Stimulated activated memory B cell treated with anti-CD40 and anti-IgM and Interleukin-4, amounts not matched to agents 10 μg/mL and 1 μg/mL and 100 μg/mL, for 72 hours (primary cell): ENCODE data around the gene SLC6A19.
A peak's percentile ranks its signal among the peaks of the same experiment; 100 is the strongest.

Source experiments
- ATAC-seq: fragments of 150-1000 bp; cut with Tn5 transposase; 2 replicates; pipeline ENCODE4 v1.10.0; 2021
- H3K27ac Mint-ChIP-seq: one replicate; pipeline ENCODE4 v1.8.0; 2022; ENCODE audit warnings: mild to moderate bottlenecking, mixed read lengths
- H3K27me3 Mint-ChIP-seq: one replicate; pipeline ENCODE4 v1.8.0; 2022; ENCODE audit warnings: mixed read lengths
- H3K36me3 Mint-ChIP-seq: one replicate; pipeline ENCODE4 v1.8.0; 2022; ENCODE audit warnings: mixed read lengths
- H3K4me1 Mint-ChIP-seq: one replicate; pipeline ENCODE4 v1.8.0; 2022; ENCODE audit warnings: mixed read lengths
- H3K4me3 Mint-ChIP-seq: one replicate; pipeline ENCODE4 v1.8.0; 2022; ENCODE audit warnings: mild to moderate bottlenecking, moderate library complexity, mixed read lengths
- H3K9me3 Mint-ChIP-seq: one replicate; pipeline ENCODE4 v1.8.0; 2022; ENCODE audit warnings: mixed read lengths

The SLC6A19 gene

GRCh38 chr5:1162276-1162675, 39.1 kb upstream of the SLC6A19 start:
- Mint-ChIP-seq H3K4me3 (no peak overlapping the region), H3K27me3 (peaks cover 40% of the 10 kb centered on the region), H3K36me3 (peaks cover 6% of the 10 kb centered on the region), H3K27ac (no peak overlapping the region), H3K9me3 (peaks cover 6% of the 10 kb centered on the region), H3K4me1 (peaks cover 17% of the 10 kb centered on the region)
- no peak for ATAC-seq

GRCh38 chr5:1162751-1163150, 38.6 kb upstream of the SLC6A19 start:
- Mint-ChIP-seq H3K9me3 (peaks cover 1% of the 10 kb centered on the region), H3K27me3 (peaks cover 35% of the 10 kb centered on the region), H3K4me3 (no peak overlapping the region), H3K36me3 (peaks cover 1% of the 10 kb centered on the region), H3K27ac (no peak overlapping the region), H3K4me1 (peaks cover 17% of the 10 kb centered on the region)
- ATAC-seq = no peak

- Mint-ChIP-seq H3K4me3 (no peak overlapping the region), H3K36me3 (no peaks in the 10 kb centered on the region), H3K27me3 (peaks cover 33% of the 10 kb centered on the region), H3K4me1 (peaks cover 22% of the 10 kb centered on the region), H3K9me3 (no peaks in the 10 kb centered on the region), H3K27ac (no peak overlapping the region)
- no peak for ATAC-seq
These were observed 38.0 kb upstream of the SLC6A19 start for GRCh38 chr5:1163366-1163765.

GRCh38 chr5:1163879-1164278, 37.5 kb upstream of the SLC6A19 start:
- Mint-ChIP-seq H3K27me3 (peaks cover 31% of the 10 kb centered on the region), H3K36me3 (no peaks in the 10 kb centered on the region)

GRCh38 chr5:1164696-1165630, 36.4 kb upstream of the SLC6A19 start:
- H3K27ac Mint-ChIP-seq = no peak overlapping the region
- H3K4me3 Mint-ChIP-seq = no peak overlapping the region
- peaks cover 25% of the 10 kb centered on the region for H3K4me1 Mint-ChIP-seq
- H3K27me3 Mint-ChIP-seq = peaks cover 29% of the 10 kb centered on the region
- H3K9me3 Mint-ChIP-seq = no peaks in the 10 kb centered on the region
- no peaks in the 10 kb centered on the region for H3K36me3 Mint-ChIP-seq
- no peak for ATAC-seq

More at GRCh38 chr5:1163879-1164278, 37.5 kb upstream of the SLC6A19 start:
- ATAC-seq = no peak
- peaks cover 25% of the 10 kb centered on the region for H3K4me1 Mint-ChIP-seq
- H3K27ac Mint-ChIP-seq = no peak overlapping the region
- H3K9me3 Mint-ChIP-seq = no peaks in the 10 kb centered on the region
- no peak overlapping the region for H3K4me3 Mint-ChIP-seq

GRCh38 chr5:1165864-1166263, 35.5 kb upstream of the SLC6A19 start:
- Mint-ChIP-seq H3K4me1 (peaks cover 25% of the 10 kb centered on the region), H3K27ac (no peak overlapping the region), H3K27me3 (peaks cover 23% of the 10 kb centered on the region), H3K9me3 (no peaks in the 10 kb centered on the region), H3K4me3 (no peak overlapping the region), H3K36me3 (no peaks in the 10 kb centered on the region)
- no peak for ATAC-seq

GRCh38 chr5:1166370-1166769, 35.0 kb upstream of the SLC6A19 start:
- Mint-ChIP-seq H3K27ac (no peak overlapping the region), H3K4me3 (no peak overlapping the region), H3K27me3 (peaks cover 23% of the 10 kb centered on the region), H3K36me3 (no peaks in the 10 kb centered on the region), H3K4me1 (peaks cover 25% of the 10 kb centered on the region), H3K9me3 (no peaks in the 10 kb centered on the region)
- no peak for ATAC-seq

GRCh38 chr5:1167361-1167727, 34.1 kb upstream of the SLC6A19 start:
- Mint-ChIP-seq H3K9me3 (no peaks in the 10 kb centered on the region), H3K36me3 (no peaks in the 10 kb centered on the region), H3K27me3 (peaks cover 23% of the 10 kb centered on the region), H3K27ac (peak overlapping the region; percentile 5), H3K4me1 (peaks cover 25% of the 10 kb centered on the region), H3K4me3 (peak overlapping the region; percentile 79)
- no peak for ATAC-seq

GRCh38 chr5:1167728-1168709, 33.4 kb upstream of the SLC6A19 start:
- no peaks in the 10 kb centered on the region for H3K9me3 Mint-ChIP-seq
- H3K4me1 Mint-ChIP-seq = peaks cover 21% of the 10 kb centered on the region
- peak overlapping the region; percentile 79 for H3K4me3 Mint-ChIP-seq
- peak overlapping the region; percentile 5 for H3K27ac Mint-ChIP-seq
- H3K36me3 Mint-ChIP-seq = no peaks in the 10 kb centered on the region
- peaks cover 25% of the 10 kb centered on the region for H3K27me3 Mint-ChIP-seq
- ATAC-seq = peak; percentile 81

- Mint-ChIP-seq H3K27me3 (peaks cover 31% of the 10 kb centered on the region), H3K4me1 (peaks cover 19% of the 10 kb centered on the region), H3K4me3 (no peak overlapping the region), H3K9me3 (no peaks in the 10 kb centered on the region), H3K36me3 (no peaks in the 10 kb centered on the region), H3K27ac (no peak overlapping the region)
- ATAC-seq = no peak
These were observed 32.6 kb upstream of the SLC6A19 start for GRCh38 chr5:1168796-1169195.

GRCh38 chr5:1169211-1170115, 31.9 kb upstream of the SLC6A19 start:
- Mint-ChIP-seq H3K36me3 (no peaks in the 10 kb centered on the region), H3K27me3 (peaks cover 29% of the 10 kb centered on the region), H3K4me1 (peaks cover 19% of the 10 kb centered on the region), H3K9me3 (no peaks in the 10 kb centered on the region), H3K4me3 (no peak overlapping the region), H3K27ac (no peak overlapping the region)
- no peak for ATAC-seq

- H3K27me3 Mint-ChIP-seq = peaks cover 33% of the 10 kb centered on the region
- ATAC-seq = no peak
- peaks cover 14% of the 10 kb centered on the region for H3K4me1 Mint-ChIP-seq
- H3K36me3 Mint-ChIP-seq = no peaks in the 10 kb centered on the region
- H3K4me3 Mint-ChIP-seq = no peak overlapping the region
- no peak overlapping the region for H3K27ac Mint-ChIP-seq
- no peaks in the 10 kb centered on the region for H3K9me3 Mint-ChIP-seq
These were observed 30.0 kb upstream of the SLC6A19 start for GRCh38 chr5:1171340-1171941.

GRCh38 chr5:1172007-1172581, 29.3 kb upstream of the SLC6A19 start:
- H3K4me3 Mint-ChIP-seq = no peak overlapping the region
- peaks cover 14% of the 10 kb centered on the region for H3K4me1 Mint-ChIP-seq
- H3K36me3 Mint-ChIP-seq = no peaks in the 10 kb centered on the region
- H3K27ac Mint-ChIP-seq = no peak overlapping the region
- H3K27me3 Mint-ChIP-seq = peaks cover 33% of the 10 kb centered on the region
- H3K9me3 Mint-ChIP-seq = no peaks in the 10 kb centered on the region
- ATAC-seq = no peak
